Tibial nerve (tissue), 4 donors: ENCODE measurements around the gene MXI1. TPM values are rescaled to one million over a fixed set of nuclear protein-coding genes. Genes with fewer than 3 reads are reported as not detected.

Experiments used
- DNase-seq, 2 donors: peaks; one replicate each; pipeline ENCODE4 v3.0.0-alpha.2; 2019; ENCODE audit warnings: low spot score in 2 of 2
- H3K27ac ChIP-seq, 4 donors: fragments of 200-600 bp; sonication (generic) in 3 of 4; one replicate each; pipeline ENCODE4 v1.5.1; 2017 to 2019; ENCODE audit warnings: mild to moderate bottlenecking in 1 of 4
- H3K27me3 ChIP-seq, 2 donors: fragments of 200-600 bp; sonication (generic) in 1 of 2; one replicate each; pipeline versions ENCODE4 v1.5.1 to v1.6.0; 2017 to 2019
- H3K36me3 ChIP-seq, 3 donors: fragments of 200-600 bp; sonication (generic); one replicate each; pipeline ENCODE4 v1.5.1; 2018 to 2019
- H3K4me1 ChIP-seq, 4 donors: fragments of 200-600 bp; sonication (generic) in 3 of 4; one replicate each; pipeline ENCODE4 v1.5.1; 2017 to 2019
- H3K4me3 ChIP-seq, 4 donors: fragments of 200-600 bp; sonication (generic) in 3 of 4; one replicate each; pipeline ENCODE4 v1.5.1; 2017 to 2019; ENCODE audit warnings: mild to moderate bottlenecking in 1 of 4, moderate library complexity in 1 of 4
- H3K9me3 ChIP-seq, 4 donors: fragments of 200-600 bp; sonication (generic) in 3 of 4; one replicate each; pipeline ENCODE4 v1.5.1; 2017 to 2019
- EP300 ChIP-seq, 2 donors: sonication (generic); formaldehyde crosslinking; IDR thresholded peaks; one replicate each; pipeline ENCODE4 v1.6.1; 2017; ENCODE audit warnings: antibody characterized with exemption in 2 of 2, mild to moderate bottlenecking in 1 of 2
- POLR2A ChIP-seq, 2 donors: fragments of 450-650 bp; IDR thresholded peaks; one replicate each; pipeline ENCODE4 v1.6.1; 2017; ENCODE audit warnings: antibody characterized with exemption in 2 of 2, mild to moderate bottlenecking in 2 of 2, moderate library complexity in 2 of 2
- WGBS, 2 donors: methylation state at CpG; one replicate each; pipeline ENCODE4 v1.1.5; 2018; 5-methylcytosine and 5-hydroxymethylcytosine counted together
- total RNA-seq, 4 donors: library from RNA; depleted of rRNA; stranded (reverse); fragments of >200 nt; gene quantifications; one replicate each; pipeline ENCODE4 v1.1.0, GENCODE V29; 2016
- TF ChIP-seq, protein P1 (sequence below), 5 experiments: fragments of 200-600 bp in 3 of 5; fragments of 450-650 bp in 2 of 5; sonication (generic) in 3 of 5; IDR thresholded peaks; one replicate each; pipeline ENCODE4 v1.5.1; 2016 to 2019; ENCODE audit warnings: antibody characterized with exemption in 5 of 5, mild to moderate bottlenecking in 3 of 5, moderate library complexity in 2 of 5

Gene MXI1
- total RNA-seq, 4 donors from 2014 or later, result 103 to 131 (median 123) TPM

DNA sequence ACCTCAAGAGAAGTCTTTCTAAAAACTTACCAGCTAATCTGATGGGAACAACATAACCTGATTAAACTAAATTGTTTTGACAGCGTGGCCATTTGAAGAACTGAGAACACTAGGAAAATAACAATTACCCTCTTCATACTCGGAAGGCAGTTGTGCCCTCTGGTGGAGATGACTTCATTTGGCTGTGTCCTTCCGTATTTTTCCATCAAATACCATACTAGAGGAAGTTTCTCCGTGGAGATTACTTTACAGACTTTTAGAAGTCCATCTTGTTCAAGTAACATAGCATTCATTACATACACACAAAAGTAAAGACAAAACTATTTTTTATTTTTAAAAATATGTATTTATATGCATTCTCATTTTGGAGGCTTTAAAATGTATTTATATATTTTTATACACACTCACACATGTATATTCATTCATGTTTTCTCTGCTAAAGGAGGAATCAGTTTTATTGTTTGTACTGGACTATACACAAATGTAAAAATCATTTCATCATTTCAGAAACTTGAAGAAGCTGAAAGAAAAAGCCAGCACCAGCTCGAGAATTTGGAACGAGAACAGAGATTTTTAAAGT, 72.1 kb downstream of the MXI1 start:
- TF ChIP-seq EP300 (IDR thresholded peaks at IDR 0.05) (peak; percentile 48 to 53), POLR2A (IDR thresholded peaks at IDR 0.05) (no peak)
- TF ChIP-seq, protein P1, sequence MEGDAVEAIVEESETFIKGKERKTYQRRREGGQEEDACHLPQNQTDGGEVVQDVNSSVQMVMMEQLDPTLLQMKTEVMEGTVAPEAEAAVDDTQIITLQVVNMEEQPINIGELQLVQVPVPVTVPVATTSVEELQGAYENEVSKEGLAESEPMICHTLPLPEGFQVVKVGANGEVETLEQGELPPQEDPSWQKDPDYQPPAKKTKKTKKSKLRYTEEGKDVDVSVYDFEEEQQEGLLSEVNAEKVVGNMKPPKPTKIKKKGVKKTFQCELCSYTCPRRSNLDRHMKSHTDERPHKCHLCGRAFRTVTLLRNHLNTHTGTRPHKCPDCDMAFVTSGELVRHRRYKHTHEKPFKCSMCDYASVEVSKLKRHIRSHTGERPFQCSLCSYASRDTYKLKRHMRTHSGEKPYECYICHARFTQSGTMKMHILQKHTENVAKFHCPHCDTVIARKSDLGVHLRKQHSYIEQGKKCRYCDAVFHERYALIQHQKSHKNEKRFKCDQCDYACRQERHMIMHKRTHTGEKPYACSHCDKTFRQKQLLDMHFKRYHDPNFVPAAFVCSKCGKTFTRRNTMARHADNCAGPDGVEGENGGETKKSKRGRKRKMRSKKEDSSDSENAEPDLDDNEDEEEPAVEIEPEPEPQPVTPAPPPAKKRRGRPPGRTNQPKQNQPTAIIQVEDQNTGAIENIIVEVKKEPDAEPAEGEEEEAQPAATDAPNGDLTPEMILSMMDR (IDR thresholded peaks at IDR 0.05), result peak; percentile 54 to 88 (median 69)
- Histone ChIP-seq H3K27ac (peak overlapping the region in 2 of 4 donors; percentile 10 to 54), H3K4me3 (no peak overlapping the region), H3K36me3 (peaks cover 0 to 12% (median 0%) of the 10 kb centered on the region in 3 donors), H3K27me3 (no peaks in the 10 kb centered on the region), H3K9me3 (no peaks in the 10 kb centered on the region), H3K4me1 (peaks cover 0 to 55% (median 7%) of the 10 kb centered on the region in 4 donors)
- DNase-seq, result peak; percentile 36 to 80
- 28 to 29% methylated on average over 6 of the region's 6 CpGs for WGBS, 2 donors

DNA sequence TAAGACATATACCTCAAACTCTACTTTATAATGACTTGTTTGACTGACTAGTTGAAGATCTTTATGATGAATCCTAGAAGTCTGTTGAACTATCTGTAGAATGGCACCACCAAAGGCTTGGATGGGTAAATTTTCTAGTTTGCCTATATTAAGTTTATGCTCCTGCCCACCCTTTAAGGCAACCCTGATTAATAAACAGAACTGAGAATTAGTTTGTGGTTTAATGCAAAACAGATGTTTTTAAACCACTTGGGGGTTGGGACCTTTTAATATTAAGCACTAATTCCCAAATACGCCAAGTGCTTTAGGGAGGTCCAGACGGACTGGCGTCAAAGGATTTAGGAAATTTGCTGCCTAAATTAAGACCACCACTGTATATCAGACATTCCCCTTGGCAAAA, 76.9 kb downstream of the MXI1 start:
- no peaks in the 10 kb centered on the region for H3K9me3 ChIP-seq
- no peak for DNase-seq
- H3K27ac ChIP-seq, result no peak overlapping the region
- H3K4me3 ChIP-seq, result no peak overlapping the region
- H3K36me3 ChIP-seq, result peaks cover 2 to 53% (median 4%) of the 10 kb centered on the region in 3 donors
- TF ChIP-seq, protein P1 (IDR thresholded peaks at IDR 0.05), result no peak
- TF ChIP-seq POLR2A (IDR thresholded peaks at IDR 0.05) (no peak), EP300 (IDR thresholded peaks at IDR 0.05) (no peak)
- WGBS, 2 donors, result 88 to 95% methylated on average over 3 of the region's 3 CpGs
- no peaks in the 10 kb centered on the region for H3K27me3 ChIP-seq
- H3K4me1 ChIP-seq, result peaks cover 0 to 17% (median under 1%) of the 10 kb centered on the region in 4 donors

DNA sequence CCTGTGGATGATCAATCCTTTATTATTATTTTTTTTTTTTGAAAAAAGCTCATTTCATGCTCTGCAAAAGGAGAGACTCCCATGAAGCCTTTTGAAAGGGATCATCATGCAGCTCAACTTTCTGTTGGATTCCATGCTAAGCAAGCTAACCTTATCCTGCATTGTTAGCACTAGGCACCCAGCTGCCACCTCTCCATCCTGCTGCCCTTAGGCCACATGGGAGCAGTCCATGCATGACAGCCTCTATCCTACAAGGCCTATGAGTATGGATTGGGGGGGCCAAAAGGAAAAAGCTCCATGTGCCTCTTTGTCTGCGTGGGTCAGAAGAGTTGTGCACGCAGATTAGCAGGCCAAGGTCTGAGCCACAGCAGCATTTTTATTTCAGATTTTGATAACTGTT, 78.1 kb downstream of the MXI1 start:
- no peak for DNase-seq
- Histone ChIP-seq H3K27ac (no peak overlapping the region), H3K4me3 (no peak overlapping the region), H3K27me3 (no peaks in the 10 kb centered on the region), H3K4me1 (peaks cover 0 to 10% (median 0%) of the 10 kb centered on the region in 4 donors), H3K9me3 (no peaks in the 10 kb centered on the region), H3K36me3 (peaks cover 2 to 55% (median 4%) of the 10 kb centered on the region in 3 donors)
- WGBS, 2 donors, result 94% methylated on average over 2 of the region's 2 CpGs
- TF ChIP-seq, protein P1 (IDR thresholded peaks at IDR 0.05), result no peak
- TF ChIP-seq POLR2A (IDR thresholded peaks at IDR 0.05) (no peak), EP300 (IDR thresholded peaks at IDR 0.05) (no peak)

DNA sequence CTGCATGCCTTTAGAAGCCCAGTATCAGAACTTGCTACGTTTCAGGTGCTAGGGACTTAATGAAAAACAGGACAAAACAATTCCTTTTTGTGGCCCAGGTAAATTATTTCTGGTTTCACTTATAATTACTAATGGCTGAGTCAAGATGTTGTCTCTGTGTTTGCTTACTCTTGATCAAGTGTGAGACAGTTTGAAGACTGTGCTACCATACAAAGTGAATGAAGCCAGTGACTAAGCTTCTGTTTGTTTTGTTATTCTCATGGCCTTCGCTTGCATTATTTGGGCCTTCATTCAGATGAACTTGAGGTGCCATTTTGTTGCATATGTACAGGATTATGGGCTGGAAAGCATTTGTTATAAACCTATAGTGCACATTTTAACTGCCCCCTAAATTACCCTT, 79.4 kb downstream of the MXI1 start:
- TF ChIP-seq, protein P1 (IDR thresholded peaks at IDR 0.05), result no peak
- TF ChIP-seq POLR2A (IDR thresholded peaks at IDR 0.05) (no peak), EP300 (IDR thresholded peaks at IDR 0.05) (no peak)

DNA sequence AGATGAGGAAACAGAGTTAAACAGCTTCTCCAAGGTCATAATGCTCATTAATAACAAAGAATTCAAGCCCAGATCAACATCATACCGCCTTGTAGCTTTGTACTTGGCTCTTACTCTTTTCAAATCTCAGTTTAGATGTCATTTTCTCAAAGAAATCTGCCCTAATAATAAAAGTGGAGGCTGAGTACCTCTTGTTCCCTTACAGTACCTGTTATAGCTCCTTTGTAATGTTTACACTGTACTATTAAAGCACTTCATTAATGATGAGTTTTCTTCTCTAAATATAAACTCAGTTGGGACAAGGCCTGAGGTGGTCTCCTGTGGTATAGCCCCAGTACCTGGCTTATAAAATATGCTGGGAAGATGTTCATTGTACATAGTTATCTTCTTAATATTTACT, 89.6 kb downstream of the MXI1 start:
- peaks cover 0 to 43% (median 5%) of the 10 kb centered on the region in 4 donors for H3K4me1 ChIP-seq
- H3K9me3 ChIP-seq, result no peaks in the 10 kb centered on the region
- peaks cover 0 to 96% (median 12%) of the 10 kb centered on the region in 3 donors for H3K36me3 ChIP-seq
- no peak overlapping the region for H3K4me3 ChIP-seq
- no peak for DNase-seq
- H3K27ac ChIP-seq, result no peak overlapping the region
- 84 to 90% methylated on average over 1 of the region's 1 CpG for WGBS, 2 donors
- TF ChIP-seq, protein P1 (IDR thresholded peaks at IDR 0.05), result no peak
- no peak for TF ChIP-seq EP300 (IDR thresholded peaks at IDR 0.05)
- TF ChIP-seq POLR2A (IDR thresholded peaks at IDR 0.05), result no peak
- no peaks in the 10 kb centered on the region for H3K27me3 ChIP-seq

More for the DNA sequence above, 79.4 kb downstream of the MXI1 start:
- DNase-seq, result no peak
- H3K4me3 ChIP-seq, result no peak overlapping the region
- no peak overlapping the region for H3K27ac ChIP-seq
- no peaks in the 10 kb centered on the region for H3K9me3 ChIP-seq
- peaks cover 0 to 10% (median 0%) of the 10 kb centered on the region in 4 donors for H3K4me1 ChIP-seq
- WGBS, 2 donors, result 83 to 89% methylated on average over 2 of the region's 2 CpGs
- H3K36me3 ChIP-seq, result peaks cover 2 to 62% (median 4%) of the 10 kb centered on the region in 3 donors
- no peaks in the 10 kb centered on the region for H3K27me3 ChIP-seq
